ENCODE measurements around the gene TMEM123. TPM values are rescaled to one million over a fixed set of nuclear protein-coding genes. Genes with fewer than 3 reads are reported as not detected.
A peak's percentile ranks its signal among the peaks of the same experiment; 100 is the strongest.

The TMEM123 gene
- total RNA-seq, 1 experiment from 2014 or later: 116 TPM

- no peak for DNase-seq (ENCODE audit: low spot score)
Observed at GRCh38 chr11:102472127-102472526, 19.6 kb upstream of the TMEM123 start.

DNA sequence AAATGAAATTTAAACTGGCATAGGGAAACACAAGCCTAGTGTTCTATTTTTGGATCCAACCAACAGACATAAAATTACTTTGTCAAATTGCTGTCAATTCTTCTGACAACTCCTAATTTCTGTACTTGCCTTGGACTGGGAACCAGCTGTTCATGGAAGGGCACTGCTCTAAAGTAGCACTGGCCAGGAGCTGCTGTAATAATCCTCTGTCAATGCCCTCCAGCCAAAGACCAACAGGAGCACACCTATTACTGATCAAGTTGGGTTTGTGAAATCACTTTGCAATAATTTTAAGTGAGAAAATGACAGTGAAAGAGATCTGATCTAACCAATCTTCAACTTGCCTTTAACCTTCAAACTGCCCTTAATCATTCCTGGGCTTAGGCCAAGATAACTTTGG, 18.9 kb upstream of the TMEM123 start:
- no peak for DNase-seq (ENCODE audit: low spot score)

DNA sequence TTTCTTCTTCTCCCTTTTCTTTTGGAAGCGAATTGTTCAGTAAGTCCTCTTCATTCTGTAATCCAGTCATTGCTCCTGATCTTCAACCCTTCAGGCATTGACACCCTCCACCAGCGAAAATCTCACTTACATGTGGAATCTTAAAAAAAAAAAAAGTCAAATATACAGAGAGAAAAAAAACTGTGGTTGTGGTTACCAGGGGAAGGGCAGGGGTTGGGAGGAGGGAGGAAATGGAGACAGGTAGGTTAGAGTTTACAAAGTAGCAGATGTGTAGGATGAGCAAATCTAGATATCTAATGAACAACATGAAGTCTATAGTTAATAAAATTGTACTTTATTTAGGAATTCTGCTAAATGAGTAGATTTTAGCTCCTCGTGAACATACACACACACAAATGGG, 17.7 kb upstream of the TMEM123 start:
- DNase-seq (ENCODE audit: low spot score): no peak

DNA sequence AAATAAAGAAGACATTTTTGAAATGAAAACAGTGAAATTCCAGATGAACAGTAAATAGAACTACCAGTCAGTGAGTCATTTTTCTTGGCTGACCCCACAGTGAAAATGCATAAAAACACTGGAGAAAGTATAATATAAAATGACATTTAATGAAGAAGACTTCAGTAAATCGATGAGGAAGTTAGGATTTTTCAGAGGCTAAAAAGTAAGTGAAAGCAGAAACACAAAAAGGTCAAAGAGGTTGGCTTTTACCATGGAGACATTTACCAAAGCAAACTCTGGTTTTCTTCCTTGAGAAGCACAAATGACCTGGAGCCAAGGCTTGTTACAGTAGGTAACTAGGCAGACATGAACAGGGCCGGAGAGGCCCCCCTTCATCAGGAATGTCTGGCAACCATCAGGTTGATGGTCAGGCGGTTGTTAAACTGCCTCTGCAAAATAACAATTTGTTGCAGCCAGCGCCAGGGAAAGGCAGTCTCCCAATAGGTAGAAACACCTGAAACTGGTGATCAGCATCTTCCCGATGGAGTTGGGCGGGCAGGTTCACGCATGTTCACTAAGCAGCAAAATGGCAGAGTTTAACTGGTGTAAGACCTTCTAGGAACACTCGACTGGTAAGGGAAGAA, 16.7 kb upstream of the TMEM123 start:
- DNase-seq (ENCODE audit: low spot score): no peak

- no peak for DNase-seq (ENCODE audit: low spot score)
Observed at GRCh38 chr11:102468616-102469195, 16.1 kb upstream of the TMEM123 start.

DNA sequence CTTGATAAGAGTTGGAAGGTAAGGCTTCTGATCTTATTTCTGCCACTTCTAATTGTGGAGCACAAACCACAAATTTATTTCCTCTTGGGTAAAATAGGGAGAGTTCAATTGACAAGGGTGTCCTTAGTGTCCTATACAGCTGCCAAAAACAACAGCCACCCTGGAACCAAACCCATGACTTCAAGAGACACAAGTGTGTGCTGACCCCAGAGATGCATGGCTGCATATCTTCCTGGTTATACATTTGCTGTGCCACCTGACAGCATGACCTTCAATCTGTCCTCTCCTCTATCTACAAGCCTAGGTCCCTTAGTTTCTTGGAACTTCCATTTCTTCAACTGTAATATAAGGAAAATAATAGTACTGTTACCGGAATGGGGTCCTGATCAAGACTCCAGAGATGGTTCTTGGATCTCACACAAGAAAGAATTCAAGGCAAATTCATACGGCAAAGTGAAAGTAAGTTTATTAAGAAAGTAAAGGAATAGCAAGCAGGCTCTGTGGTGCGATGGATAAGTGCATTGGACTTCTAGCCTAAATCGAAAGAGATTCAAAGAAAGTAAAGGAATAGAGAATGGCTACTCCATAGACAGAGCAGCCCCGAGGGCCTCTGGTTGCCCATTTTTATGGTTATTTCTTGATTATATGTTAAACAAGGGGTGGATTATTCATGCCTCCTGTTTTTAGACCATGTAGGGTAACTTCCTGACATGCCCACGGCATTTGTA, 15.5 kb upstream of the TMEM123 start:
- DNase-seq (ENCODE audit: low spot score): no peak

GRCh38 chr11:102467080-102467708, 14.6 kb upstream of the TMEM123 start:
- DNase-seq (ENCODE audit: low spot score): no peak

DNA sequence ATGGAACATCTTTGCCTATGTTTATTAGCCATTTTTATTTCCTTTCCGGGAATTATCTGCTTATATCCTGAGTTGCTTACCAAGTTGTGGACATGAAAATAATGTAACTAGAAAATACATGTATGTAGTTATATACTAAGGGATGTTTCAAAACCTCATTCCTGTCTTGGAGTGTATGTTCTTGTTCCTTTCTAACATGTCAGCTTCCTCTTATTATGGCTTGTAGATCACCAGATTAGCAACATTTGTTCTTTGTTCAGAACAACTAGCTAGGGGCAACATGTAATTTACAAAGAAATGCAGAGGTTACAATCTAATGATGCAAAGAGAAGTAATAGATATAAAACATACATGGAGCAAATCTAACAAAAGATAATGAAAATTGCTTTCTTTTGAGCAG, 13.1 kb upstream of the TMEM123 start:
- no peak for DNase-seq (ENCODE audit: low spot score)

- DNase-seq (ENCODE audit: low spot score): no peak
Observed at GRCh38 chr11:102464859-102465500, 12.4 kb upstream of the TMEM123 start.

- DNase-seq (ENCODE audit: low spot score): no peak
Observed at GRCh38 chr11:102464037-102464436, 11.5 kb upstream of the TMEM123 start.

- no peak for DNase-seq (ENCODE audit: low spot score)
Observed at GRCh38 chr11:102462610-102463009, 10.0 kb upstream of the TMEM123 start.

- DNase-seq (ENCODE audit: low spot score): no peak
Observed at GRCh38 chr11:102459393-102459792, 6.8 kb upstream of the TMEM123 start.

GRCh38 chr11:102458548-102458947, 6.0 kb upstream of the TMEM123 start:
- DNase-seq (ENCODE audit: low spot score): no peak

DNA sequence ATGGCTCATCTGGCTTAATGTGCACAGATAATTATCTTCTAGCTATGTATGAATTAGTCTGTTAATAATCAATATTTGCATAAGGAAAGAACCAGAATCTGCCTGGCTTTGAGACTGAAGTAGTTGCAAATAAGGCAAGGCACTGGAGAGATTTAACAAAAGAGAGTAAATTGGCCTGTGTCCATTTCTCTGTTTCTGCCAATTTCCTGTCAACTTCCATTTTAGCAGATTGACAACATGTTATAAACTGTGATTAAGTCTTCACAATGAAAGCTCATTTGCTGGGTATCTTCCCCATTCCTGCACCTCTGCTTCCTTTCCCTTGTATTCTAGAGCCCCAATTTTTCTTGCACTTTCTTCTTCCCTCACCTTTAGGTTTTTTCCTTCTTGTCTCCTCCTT, 5.3 kb upstream of the TMEM123 start:
- DNase-seq (ENCODE audit: low spot score): no peak

DNA sequence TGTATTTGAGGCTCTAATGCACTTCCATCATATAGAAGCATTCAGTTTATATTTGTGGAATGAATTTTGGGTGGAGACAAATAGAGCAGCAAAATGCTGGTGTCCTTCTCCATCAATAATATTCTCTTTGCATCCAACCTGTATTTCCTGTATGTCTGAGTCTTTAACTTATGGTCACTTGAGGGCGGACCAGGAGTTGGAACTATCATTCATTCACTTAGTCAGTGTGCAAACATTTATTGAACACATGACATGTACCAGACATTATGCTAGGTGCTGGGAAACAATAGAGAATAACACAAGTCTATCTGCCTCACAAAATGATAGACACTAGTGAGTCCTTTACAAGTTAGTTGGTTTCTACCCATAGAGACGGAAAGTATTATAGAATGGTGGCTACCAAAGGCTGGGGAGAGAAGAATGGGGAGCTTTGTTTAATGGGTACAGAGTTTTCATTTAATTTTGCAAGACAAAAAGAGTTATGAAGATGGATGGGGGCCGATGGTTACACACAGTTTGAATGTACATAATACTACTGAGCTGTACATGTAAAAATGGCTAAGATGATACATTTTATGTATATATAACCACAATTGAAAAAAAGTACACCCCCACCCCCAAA, 4.6 kb upstream of the TMEM123 start:
- no peak for DNase-seq (ENCODE audit: low spot score)

DNA sequence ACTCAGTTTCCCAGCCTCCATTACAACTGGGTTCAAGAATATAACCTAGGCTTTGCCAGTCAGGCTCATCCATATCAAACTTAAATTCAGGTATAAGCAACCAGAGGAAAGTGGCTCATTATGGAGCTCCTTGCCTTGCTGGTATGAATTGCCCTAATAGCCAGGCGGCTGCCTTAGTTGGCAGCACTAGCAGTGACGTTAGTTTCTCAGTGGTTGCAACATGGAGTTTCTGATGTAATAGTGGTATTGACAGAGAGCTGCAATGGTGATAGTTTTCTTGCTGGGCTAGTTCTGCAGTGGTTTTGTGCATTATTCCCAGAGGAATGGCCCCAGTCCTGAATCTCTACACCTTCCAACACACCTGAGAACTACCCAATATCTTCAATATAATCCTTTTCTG, 3.8 kb upstream of the TMEM123 start:
- no peak for DNase-seq (ENCODE audit: low spot score)

DNA sequence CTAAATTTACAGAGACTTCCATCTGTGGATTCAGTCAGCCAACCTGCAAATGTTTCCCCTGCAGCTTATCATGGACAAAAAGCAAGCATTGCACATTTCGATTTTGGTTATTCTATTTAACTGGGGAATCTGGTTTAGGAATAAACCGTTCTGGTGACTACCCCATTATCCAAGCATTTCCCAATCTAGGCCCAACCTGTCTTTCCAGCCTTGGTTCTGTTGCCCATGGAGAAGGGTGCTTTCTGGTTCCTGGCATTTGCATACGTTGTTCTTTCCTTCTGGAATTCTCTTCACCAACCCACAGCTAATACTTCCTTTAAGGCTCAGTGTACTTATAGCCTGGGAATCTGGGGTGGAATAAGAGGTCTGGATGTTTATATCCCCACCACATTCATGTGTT, 1.4 kb upstream of the TMEM123 start:
- DNase-seq (ENCODE audit: low spot score): no peak

DNA sequence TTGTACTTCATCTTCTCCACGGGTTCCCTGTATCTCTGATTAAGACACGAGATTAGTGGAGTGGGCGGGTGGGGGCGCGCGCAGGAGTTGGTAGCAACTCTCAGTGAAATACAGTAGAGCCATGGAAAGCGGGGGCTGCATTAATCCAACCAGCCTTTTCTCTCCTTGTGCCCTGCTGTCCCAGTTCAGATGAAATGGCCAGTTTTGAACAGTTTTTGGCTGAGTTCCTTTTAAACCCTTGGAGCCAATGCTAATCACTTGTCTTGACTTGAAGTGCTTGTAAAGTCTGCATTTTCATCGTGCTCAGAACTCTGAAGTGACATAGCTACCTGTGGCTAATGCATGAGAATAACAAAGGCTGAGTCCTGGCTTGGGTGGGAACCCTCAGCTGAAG, 734 bp upstream of the TMEM123 start:
- DNase-seq (ENCODE audit: low spot score): no peak

- DNase-seq (ENCODE audit: low spot score): peak; percentile 58
Observed at GRCh38 chr11:102451681-102452460, 694 bp downstream of the TMEM123 start.

DNA sequence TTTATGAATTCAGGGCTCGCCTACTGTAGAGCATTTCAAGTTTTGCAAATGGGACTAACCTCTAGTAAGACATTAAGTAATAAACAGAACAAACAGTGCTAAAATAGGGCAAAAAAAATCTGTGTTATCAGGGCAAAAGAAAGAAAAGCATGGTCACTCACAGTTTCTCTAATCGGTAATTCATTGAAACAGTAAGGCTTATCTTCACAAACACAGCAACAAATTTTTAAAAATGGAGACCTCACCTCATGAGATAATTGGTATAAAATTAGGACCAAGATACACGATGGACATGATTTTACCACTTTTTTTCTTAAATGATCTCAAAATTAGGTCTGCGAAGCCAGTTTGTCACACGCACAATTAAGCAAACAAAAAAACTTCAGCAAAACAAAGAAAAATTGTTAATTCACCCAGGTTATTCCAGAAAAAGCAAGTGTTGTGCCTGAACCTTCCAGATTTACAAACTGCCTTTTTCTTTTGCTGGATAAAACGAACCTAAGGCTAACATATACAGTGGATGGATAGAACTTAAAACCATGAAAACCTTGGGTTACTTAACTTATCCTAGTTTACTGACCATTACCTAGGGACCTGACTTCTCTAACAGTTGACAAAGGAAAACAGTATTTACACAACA, 1.4 kb downstream of the TMEM123 start:
- DNase-seq (ENCODE audit: low spot score): no peak
